Gastrocnemius medialis (tissue), 4 donors: ENCODE measurements around the gene MMRN2.

ENCODE experiments used
- POLR2A ChIP-seq, 2 donors: fragments of 450-650 bp; IDR thresholded peaks; one replicate each; pipeline ENCODE4 v1.6.1; 2017; ENCODE audit warnings: antibody characterized with exemption in 2 of 2, mild to moderate bottlenecking in 2 of 2, moderate library complexity in 2 of 2
- TF ChIP-seq, protein P1 (sequence below), 5 experiments: fragments of 450-650 bp in 3 of 5; fragments of 200-600 bp in 2 of 5; sonication (generic) in 2 of 5; IDR thresholded peaks in 4 of 5; conservative IDR thresholded peaks in 1 of 5; 1 replicate in 4 of 5; 2 replicates in 1 of 5; pipeline ENCODE4 v1.5.1; 2016 to 2019; ENCODE audit warnings: antibody characterized with exemption in 5 of 5, mild to moderate bottlenecking in 3 of 5, moderate library complexity in 3 of 5

DNA sequence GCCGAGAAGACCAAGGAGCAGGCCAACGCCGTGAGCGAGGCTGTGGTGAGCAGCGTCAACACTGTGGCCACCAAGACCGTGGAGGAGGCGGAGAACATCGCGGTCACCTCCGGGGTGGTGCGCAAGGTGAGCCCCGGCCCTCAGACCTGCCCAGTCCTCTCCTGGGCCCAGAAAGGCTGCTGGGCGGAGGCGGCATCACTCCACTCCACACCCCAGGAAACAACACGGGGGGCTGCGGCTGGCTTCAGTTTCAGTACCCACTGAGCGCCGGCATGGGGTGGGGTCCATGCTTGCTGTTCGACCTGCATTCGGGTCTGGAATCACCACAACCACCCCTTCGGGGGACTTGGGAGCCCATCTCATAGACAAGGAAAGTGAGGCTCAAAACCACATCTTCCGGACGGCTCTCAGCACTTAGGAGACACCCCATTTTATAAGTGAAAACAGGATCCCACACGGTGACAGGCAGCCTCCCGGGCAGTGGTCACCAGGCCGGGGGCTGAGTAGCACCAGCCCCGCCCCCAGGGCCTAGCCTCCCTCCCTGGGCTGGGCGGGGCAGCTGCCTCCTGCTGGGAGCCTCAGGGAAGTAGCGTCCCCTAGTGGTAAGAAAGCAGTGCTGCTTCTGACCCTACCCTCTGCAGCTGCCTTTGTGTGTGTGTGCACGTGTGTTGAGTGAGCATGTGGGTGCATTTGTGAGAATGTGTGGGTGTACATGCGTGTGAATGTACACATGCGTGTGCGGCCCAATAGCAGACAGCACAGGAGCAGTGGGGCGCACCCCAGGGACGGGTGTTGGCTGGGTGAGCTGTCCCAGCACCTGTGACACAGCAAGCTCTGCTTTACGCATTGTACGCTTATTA is 2.8 kb upstream of the MMRN2 start:
- TF ChIP-seq, protein P1, sequence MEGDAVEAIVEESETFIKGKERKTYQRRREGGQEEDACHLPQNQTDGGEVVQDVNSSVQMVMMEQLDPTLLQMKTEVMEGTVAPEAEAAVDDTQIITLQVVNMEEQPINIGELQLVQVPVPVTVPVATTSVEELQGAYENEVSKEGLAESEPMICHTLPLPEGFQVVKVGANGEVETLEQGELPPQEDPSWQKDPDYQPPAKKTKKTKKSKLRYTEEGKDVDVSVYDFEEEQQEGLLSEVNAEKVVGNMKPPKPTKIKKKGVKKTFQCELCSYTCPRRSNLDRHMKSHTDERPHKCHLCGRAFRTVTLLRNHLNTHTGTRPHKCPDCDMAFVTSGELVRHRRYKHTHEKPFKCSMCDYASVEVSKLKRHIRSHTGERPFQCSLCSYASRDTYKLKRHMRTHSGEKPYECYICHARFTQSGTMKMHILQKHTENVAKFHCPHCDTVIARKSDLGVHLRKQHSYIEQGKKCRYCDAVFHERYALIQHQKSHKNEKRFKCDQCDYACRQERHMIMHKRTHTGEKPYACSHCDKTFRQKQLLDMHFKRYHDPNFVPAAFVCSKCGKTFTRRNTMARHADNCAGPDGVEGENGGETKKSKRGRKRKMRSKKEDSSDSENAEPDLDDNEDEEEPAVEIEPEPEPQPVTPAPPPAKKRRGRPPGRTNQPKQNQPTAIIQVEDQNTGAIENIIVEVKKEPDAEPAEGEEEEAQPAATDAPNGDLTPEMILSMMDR (IDR thresholded peaks at IDR 0.05 in 4 of 5, conservative IDR thresholded peaks at IDR 0.05 in 1 of 5) = peak; percentile 64 to 85 (median 82)
- TF ChIP-seq POLR2A (IDR thresholded peaks at IDR 0.05) = no peak
